Lower leg skin (tissue), 3 donors: ENCODE results near the gene SH3RF1.

Experiments used
- POLR2A ChIP-seq, 2 donors: fragments of 450-650 bp; IDR thresholded peaks; one replicate each; pipeline ENCODE4 v1.6.1; 2016 to 2017; ENCODE audit warnings: antibody characterized with exemption in 2 of 2, mild to moderate bottlenecking in 1 of 2, moderate library complexity in 1 of 2
- TF ChIP-seq, protein P1 (sequence below), 3 donors: fragments of 450-650 bp; IDR thresholded peaks; one replicate each; pipeline ENCODE4 v1.5.1; 2016; ENCODE audit warnings: antibody characterized with exemption in 3 of 3, mild to moderate bottlenecking in 3 of 3, moderate library complexity in 2 of 3

DNA sequence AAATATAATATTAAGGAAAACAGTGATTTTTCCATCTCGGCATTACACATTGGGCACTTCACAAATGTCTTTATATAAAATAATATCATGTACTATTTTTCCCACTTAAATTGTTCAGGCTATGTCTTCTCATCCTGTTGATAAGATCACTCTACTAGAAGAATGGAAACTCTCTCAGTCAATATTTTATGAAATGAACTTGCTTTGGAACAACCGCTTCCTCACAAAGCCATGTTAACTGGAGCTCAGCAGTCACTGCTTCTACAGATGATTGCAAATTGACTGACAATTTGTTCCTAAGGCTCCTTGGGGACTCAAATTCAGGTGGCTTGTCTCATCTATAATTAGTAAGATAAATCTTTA lies 133.2 kb downstream of the SH3RF1 start:
- TF ChIP-seq, protein P1, sequence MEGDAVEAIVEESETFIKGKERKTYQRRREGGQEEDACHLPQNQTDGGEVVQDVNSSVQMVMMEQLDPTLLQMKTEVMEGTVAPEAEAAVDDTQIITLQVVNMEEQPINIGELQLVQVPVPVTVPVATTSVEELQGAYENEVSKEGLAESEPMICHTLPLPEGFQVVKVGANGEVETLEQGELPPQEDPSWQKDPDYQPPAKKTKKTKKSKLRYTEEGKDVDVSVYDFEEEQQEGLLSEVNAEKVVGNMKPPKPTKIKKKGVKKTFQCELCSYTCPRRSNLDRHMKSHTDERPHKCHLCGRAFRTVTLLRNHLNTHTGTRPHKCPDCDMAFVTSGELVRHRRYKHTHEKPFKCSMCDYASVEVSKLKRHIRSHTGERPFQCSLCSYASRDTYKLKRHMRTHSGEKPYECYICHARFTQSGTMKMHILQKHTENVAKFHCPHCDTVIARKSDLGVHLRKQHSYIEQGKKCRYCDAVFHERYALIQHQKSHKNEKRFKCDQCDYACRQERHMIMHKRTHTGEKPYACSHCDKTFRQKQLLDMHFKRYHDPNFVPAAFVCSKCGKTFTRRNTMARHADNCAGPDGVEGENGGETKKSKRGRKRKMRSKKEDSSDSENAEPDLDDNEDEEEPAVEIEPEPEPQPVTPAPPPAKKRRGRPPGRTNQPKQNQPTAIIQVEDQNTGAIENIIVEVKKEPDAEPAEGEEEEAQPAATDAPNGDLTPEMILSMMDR (IDR thresholded peaks at IDR 0.05) = no peak
- TF ChIP-seq POLR2A (IDR thresholded peaks at IDR 0.05) = no peak
